ENCODE data around the gene SPINT3.

DNA sequence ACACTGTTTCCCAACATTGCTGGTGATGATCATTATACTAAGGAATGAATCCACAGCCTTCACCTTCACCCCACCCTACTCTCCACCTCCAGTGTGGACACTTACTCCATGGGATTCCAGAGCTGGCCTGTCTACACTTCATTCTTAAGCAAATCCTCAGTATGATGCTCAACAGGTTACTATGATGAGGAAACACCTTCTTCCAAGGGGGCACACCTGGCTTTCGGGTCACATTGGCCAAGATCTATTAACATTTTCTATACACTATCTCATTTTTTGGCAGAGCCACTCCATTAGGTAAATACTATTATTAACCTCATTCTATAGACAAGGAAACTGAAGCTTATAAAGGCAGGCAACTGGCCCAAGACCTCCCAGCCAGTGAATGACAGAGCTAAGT is 39.8 kb upstream of the SPINT3 start:
- TF ChIP-seq POLR2AphosphoS5 (IDR thresholded peaks at IDR 0.05) (no peak), POLR2A (IDR thresholded peaks at IDR 0.05; ENCODE audit: low read depth) (no peak)
- TF ChIP-seq, protein P1, sequence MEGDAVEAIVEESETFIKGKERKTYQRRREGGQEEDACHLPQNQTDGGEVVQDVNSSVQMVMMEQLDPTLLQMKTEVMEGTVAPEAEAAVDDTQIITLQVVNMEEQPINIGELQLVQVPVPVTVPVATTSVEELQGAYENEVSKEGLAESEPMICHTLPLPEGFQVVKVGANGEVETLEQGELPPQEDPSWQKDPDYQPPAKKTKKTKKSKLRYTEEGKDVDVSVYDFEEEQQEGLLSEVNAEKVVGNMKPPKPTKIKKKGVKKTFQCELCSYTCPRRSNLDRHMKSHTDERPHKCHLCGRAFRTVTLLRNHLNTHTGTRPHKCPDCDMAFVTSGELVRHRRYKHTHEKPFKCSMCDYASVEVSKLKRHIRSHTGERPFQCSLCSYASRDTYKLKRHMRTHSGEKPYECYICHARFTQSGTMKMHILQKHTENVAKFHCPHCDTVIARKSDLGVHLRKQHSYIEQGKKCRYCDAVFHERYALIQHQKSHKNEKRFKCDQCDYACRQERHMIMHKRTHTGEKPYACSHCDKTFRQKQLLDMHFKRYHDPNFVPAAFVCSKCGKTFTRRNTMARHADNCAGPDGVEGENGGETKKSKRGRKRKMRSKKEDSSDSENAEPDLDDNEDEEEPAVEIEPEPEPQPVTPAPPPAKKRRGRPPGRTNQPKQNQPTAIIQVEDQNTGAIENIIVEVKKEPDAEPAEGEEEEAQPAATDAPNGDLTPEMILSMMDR (IDR thresholded peaks at IDR 0.05), result no peak

Measured in esophagus muscularis mucosa (tissue), 3 donors.